IMR-90 (cell line): ENCODE measurements around the gene PPP3CB. TPM values are rescaled to one million over a fixed set of nuclear protein-coding genes. Genes with fewer than 3 reads are reported as not detected.

Experiments used
- ATAC-seq: fragments of 200-7000 bp; cut with Tn5 transposase; 2 replicates; pipeline ENCODE4 v1.9.1; 2020; ENCODE audit warnings: low read depth, mild to moderate bottlenecking, moderate library complexity
- BruUV-seq: library from RNA; stranded (reverse); fragments of 400-500 nt; replicated peaks from 2 replicates; lab custom pipeline; 2021; lab: Mats Ljungman, UMichigan
- CTCF ChIA-PET: fragments of 300-600 bp; formaldehyde crosslinking; extraction: SDS; loops from one replicate; lab custom pipeline; 2021; ENCODE audit warnings: antibody characterized with exemption; lab: Yijun Ruan, JAX
- POLR2A ChIA-PET: fragments of 300-600 bp; sonication (Branson Sonifier 250); formaldehyde crosslinking; loops from one replicate; lab custom pipeline; 2022; ENCODE audit warnings: antibody characterized with exemption; ENCODE audit not compliant: unreplicated experiment; lab: Charles Lee
- DNase-seq: peaks from one replicate; pipeline ENCODE4 v3.0.0; 2013
- H2AFZ ChIP-seq: replicated peaks from 2 replicates; pipeline ENCODE3; 2013; ENCODE audit warnings: low read length, mild to moderate bottlenecking; ENCODE audit not compliant: poor library complexity
- H2AK5ac ChIP-seq: 2 replicates; pipeline ENCODE4 v1.6.1; 2013; ENCODE audit warnings: low read depth, low read length, inconsistent platforms
- H2AK9ac ChIP-seq: replicated peaks from 2 replicates; pipeline ENCODE3; 2013; ENCODE audit warnings: mild to moderate bottlenecking, low read depth, low read length, moderate library complexity; ENCODE audit not compliant: poor library complexity
- H2BK120ac ChIP-seq: 2 replicates; pipeline ENCODE4 v1.6.1; 2013; ENCODE audit warnings: low read depth, low read length, inconsistent platforms
- H2BK15ac ChIP-seq: 3 replicates; pipeline ENCODE4 v1.6.1; 2013; ENCODE audit warnings: low read depth, low read length, inconsistent platforms
- H2BK20ac ChIP-seq: 2 replicates; pipeline ENCODE4 v1.6.1; 2013; ENCODE audit warnings: low read depth, mild to moderate bottlenecking, inconsistent platforms, low read length, moderate library complexity
- H2BK5ac ChIP-seq: 2 replicates; pipeline ENCODE4 v1.6.1; 2013; ENCODE audit warnings: mild to moderate bottlenecking, low read depth, low read length, inconsistent platforms; ENCODE audit not compliant: poor library complexity, severe bottlenecking
- H3K14ac ChIP-seq: replicated peaks from 2 replicates; pipeline ENCODE4 v1.6.1; 2013; ENCODE audit warnings: low read depth, low read length, inconsistent platforms
- H3K18ac ChIP-seq: 2 replicates; pipeline ENCODE4 v1.6.1; 2013; ENCODE audit warnings: low read depth, low read length, control low read depth
- H3K23ac ChIP-seq: 2 replicates; pipeline ENCODE4 v1.6.1; 2013; ENCODE audit warnings: low read depth, low read length, inconsistent platforms
- H3K27ac ChIP-seq: 2 replicates; pipeline ENCODE4 v1.5.1; 2013; ENCODE audit warnings: mild to moderate bottlenecking, control low read depth, low read length; ENCODE audit not compliant: insufficient read depth
- H3K27me3 ChIP-seq: 2 replicates; pipeline ENCODE4 v1.6.1; 2013; ENCODE audit warnings: low read length; ENCODE audit not compliant: control insufficient read depth, insufficient read depth
- H3K36me3 ChIP-seq: 2 replicates; pipeline ENCODE4 v1.6.1; 2013; ENCODE audit warnings: low read length, mixed read lengths; ENCODE audit not compliant: control insufficient read depth, insufficient read depth
- H3K4ac ChIP-seq: 2 replicates; pipeline ENCODE4 v1.6.1; 2013; ENCODE audit warnings: low read depth, low read length, inconsistent platforms
- H3K4me1 ChIP-seq: 2 replicates; pipeline ENCODE4 v1.6.1; 2013; ENCODE audit warnings: low read length, mixed read lengths; ENCODE audit not compliant: control insufficient read depth, insufficient read depth
- H3K4me2 ChIP-seq: 2 replicates; pipeline ENCODE4 v1.6.1; 2013; ENCODE audit warnings: low read depth, mild to moderate bottlenecking, control low read depth, low read length, moderate library complexity
- H3K4me3 ChIP-seq: 2 replicates; pipeline ENCODE4 v1.5.1; 2013; ENCODE audit warnings: low read depth, mild to moderate bottlenecking, control low read depth, low read length, moderate library complexity; ENCODE audit not compliant: insufficient read depth
- H3K56ac ChIP-seq: 2 replicates; pipeline ENCODE4 v1.6.1; 2013; ENCODE audit warnings: low read length, inconsistent platforms; ENCODE audit not compliant: insufficient read depth; ENCODE audit errors: extremely low read depth
- H3K79me1 ChIP-seq, 2 experiments: 2 replicates each; pipeline ENCODE4 v1.6.1; 2013; ENCODE audit warnings: low read length in 2 of 2, inconsistent platforms in 1 of 2, low read depth in 1 of 2
- H3K9ac ChIP-seq: 2 replicates; pipeline ENCODE4 v1.6.1; 2013; ENCODE audit warnings: low read depth, low read length, control low read depth
- H3K9me1 ChIP-seq: 2 replicates; pipeline ENCODE4 v1.6.1; 2013; ENCODE audit warnings: low read length, inconsistent platforms; ENCODE audit not compliant: insufficient read depth
- H3K9me3 ChIP-seq: 2 replicates; pipeline ENCODE4 v1.6.1; 2013; ENCODE audit warnings: low read length; ENCODE audit not compliant: control insufficient read depth, insufficient read depth
- H4K20me1 ChIP-seq: 2 replicates; pipeline ENCODE4 v1.6.1; 2013; ENCODE audit warnings: low read length, inconsistent platforms; ENCODE audit not compliant: insufficient read depth
- H4K5ac ChIP-seq: 2 replicates; pipeline ENCODE4 v1.6.1; 2013; ENCODE audit warnings: mild to moderate bottlenecking, low read depth, low read length, control low read depth
- H4K8ac ChIP-seq, 2 experiments: 2 replicates each; pipeline ENCODE4 v1.6.1; 2013; ENCODE audit warnings: low read depth in 2 of 2, low read length in 2 of 2, control low read depth in 1 of 2, inconsistent platforms in 1 of 2
- H4K91ac ChIP-seq: 2 replicates; pipeline ENCODE4 v1.6.1; 2013; ENCODE audit warnings: low read depth, low read length, inconsistent platforms; ENCODE audit not compliant: insufficient read depth
- BHLHE40 ChIP-seq: fragments of 150-350 bp; IDR thresholded peaks from 2 replicates; pipeline ENCODE4 v1.6.1; 2016; ENCODE audit warnings: mild to moderate bottlenecking, low read depth, low read length
- CEBPB ChIP-seq: IDR thresholded peaks from 2 replicates; pipeline ENCODE4 v1.6.1; 2012; ENCODE audit warnings: low read depth, low read length, improper control_type of control experiment
- CHD1 ChIP-seq: IDR thresholded peaks from 2 replicates; pipeline ENCODE4 v1.6.1; 2012; ENCODE audit warnings: low read depth, low read length, improper control_type of control experiment
- MAFK ChIP-seq: IDR thresholded peaks from 2 replicates; pipeline ENCODE4 v1.6.1; 2012; ENCODE audit warnings: low read depth, low read length, improper control_type of control experiment
- MAZ ChIP-seq: IDR thresholded peaks from 2 replicates; pipeline ENCODE4 v1.6.1; 2012; ENCODE audit warnings: low read depth, mild to moderate bottlenecking, low read length, improper control_type of control experiment, moderate library complexity, borderline replicate concordance
- MXI1 ChIP-seq: IDR thresholded peaks from 2 replicates; pipeline ENCODE4 v1.6.1; 2012; ENCODE audit warnings: low read depth, mild to moderate bottlenecking, low read length, moderate library complexity, borderline replicate concordance
- POLR2A ChIP-seq: IDR thresholded peaks from 2 replicates; pipeline ENCODE4 v1.6.1; 2012; ENCODE audit warnings: mild to moderate bottlenecking, low read depth, low read length
- RAD21 ChIP-seq: IDR thresholded peaks from 2 replicates; pipeline ENCODE4 v1.6.1; 2012; ENCODE audit warnings: low read length, improper control_type of control experiment
- RCOR1 ChIP-seq: IDR thresholded peaks from 2 replicates; pipeline ENCODE4 v1.6.1; 2012; ENCODE audit warnings: mild to moderate bottlenecking, low read length, improper control_type of control experiment; ENCODE audit not compliant: insufficient replicate concordance
- SMC3 ChIP-seq: fragments of 150-350 bp; IDR thresholded peaks from 2 replicates; pipeline ENCODE4 v1.6.1; 2016; ENCODE audit warnings: low read depth, mild to moderate bottlenecking, antibody characterized with exemption, low read length, moderate library complexity
- WGBS, 2 experiments: methylation state at CpG; one replicate each; pipeline versions ENCODE4 v1.1.5 to v1.1.7; 2013; ENCODE audit warnings: missing lambda C conversion rate in 2 of 2; ENCODE audit not compliant: insufficient read length in 1 of 2; ENCODE audit errors: extremely low coverage in 2 of 2; 5-methylcytosine and 5-hydroxymethylcytosine counted together
- dilution Hi-C: fragments of 300-500 bp; cut with HindIII; formaldehyde crosslinking; loops from one replicate; pipeline ENCODE4 v1.14.3; 2018; ENCODE audit warnings: low sequenced_read_pairs; ENCODE audit not compliant: unreplicated experiment
- in situ Hi-C: fragments of 300-500 bp; cut with MboI; formaldehyde crosslinking; loops from 3 replicates; pipeline ENCODE4 v1.14.3; 2019; ENCODE audit warnings: low sequenced_read_pairs, inconsistent platforms, mixed read lengths
- intact Hi-C: fragments of 100-400 bp; cut with micrococcal nuclease; formaldehyde crosslinking; loops from 2 replicates; pipeline ENCODE4 v1.10.0; 2022
- polyA plus RNA-seq, 3 experiments: library from polyadenylated mRNA; depleted of rRNA; stranded (reverse); fragments of >200 nt; gene quantifications; 2 replicates each; pipeline ENCODE4 v1.2.3, GENCODE V29; 2012; ENCODE audit warnings: low replicate concordance in 1 of 3
- total RNA-seq: library from RNA; depleted of rRNA; stranded (reverse); fragments of >200 nt; gene quantifications from 2 replicates; pipeline ENCODE4 v1.2.3, GENCODE V29; 2012

PPP3CB gene
- total and polyA plus RNA-seq, 2 of the 4 experiments (the other 2 are of a cell fraction) = 22.9 to 36.4 TPM

DNA sequence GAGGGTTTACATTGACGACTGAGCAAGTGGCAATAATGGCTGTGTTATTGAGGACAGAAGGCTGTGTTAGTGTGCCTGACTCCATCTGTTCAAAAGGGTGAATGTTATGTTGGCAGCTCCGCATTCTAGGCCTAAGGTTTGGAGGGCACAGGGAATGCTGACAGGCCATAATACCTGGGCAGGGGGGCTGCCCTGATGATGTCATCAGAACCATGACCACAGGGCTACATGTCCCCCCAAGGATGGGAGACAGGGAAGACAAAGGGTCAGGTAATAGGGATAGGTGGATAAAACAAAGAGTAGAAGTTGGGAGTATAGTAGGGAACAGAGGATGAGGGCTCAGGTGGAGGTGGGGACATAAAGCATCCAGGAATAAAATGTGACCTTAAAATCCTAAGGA, 1.8 kb upstream of the PPP3CB start:
- H3K56ac ChIP-seq = no peak overlapping the region
- BruUV-seq = no TSS peak

More for the DNA sequence above, 1.8 kb upstream of the PPP3CB start:
- Histone ChIP-seq H3K4me2 (no peak overlapping the region), H3K4me1 (peaks cover 7% of the 10 kb centered on the region; the same call in 1 of the 2 replicates), H3K9me3 (no peaks in the 10 kb centered on the region), H2BK15ac (no peak overlapping the region), H3K18ac (no peak overlapping the region), H3K9ac (no peak overlapping the region), H4K20me1 (0 out of 2 replicates have a peak, but pooled peaks cover 3% of the 10 kb centered on the region), H3K36me3 (peaks cover 1% of the 10 kb centered on the region; the same call in 1 of the 2 replicates), H3K4me3 (no peak overlapping the region), H3K27ac (no peak overlapping the region), H2AFZ (no peak overlapping the region), H2AK9ac (no peak overlapping the region), H3K9me1 (peaks cover 10% of the 10 kb centered on the region), H4K91ac (no peak overlapping the region), H3K4ac (no peak overlapping the region), H2BK120ac (no peak overlapping the region), H3K79me1 (peaks cover 14 to 22% of the 10 kb centered on the region in 2 experiments), H2BK20ac (no peak overlapping the region), H4K8ac (no peak overlapping the region), H3K27me3 (no peaks in the 10 kb centered on the region), H2AK5ac (no peak overlapping the region), H4K5ac (no peak overlapping the region), H3K14ac (no peak overlapping the region), H3K23ac (no peak overlapping the region), H2BK5ac (no peak overlapping the region)
- CTCF ChIA-PET = no interaction called here
- DNase-seq = no peak
- TF ChIP-seq MAFK (no peak), RAD21 (no peak), MXI1 (no peak), MAZ (no peak), BHLHE40 (no peak), POLR2A (no peak), CHD1 (no peak), CEBPB (no peak), RCOR1 (no peak), SMC3 (no peak)
- in situ Hi-C loops = no loop called here
- dilution Hi-C loops = no loop called here
- intact Hi-C loops = loop anchor here (10.0 kb wide), 1 partner anchor 243 kb away; the partner anchor contains the start of gene MRPS16
- POLR2A ChIA-PET = no interaction called here
- 100% methylated on average over 1 of the region's 2 CpGs; no CpG with 5 or more reads in 1 of the 2 experiments for WGBS, 2 experiments
- ATAC-seq = no peak
